SK-N-SH (cell line): ENCODE data around the gene TMEM209. TPM values are rescaled to one million over a fixed set of nuclear protein-coding genes. Genes with fewer than 3 reads are reported as not detected.

Experiments
- CTCF ChIA-PET: fragments of 300-600, 350-600 bp; formaldehyde crosslinking; extraction: SDS; loops from one replicate; lab custom pipeline; 2021; lab: Yijun Ruan, JAX
- POLR2A ChIA-PET: fragments of 350-600 bp; sonication (Branson Sonifier 250); formaldehyde crosslinking; extraction: SDS; loops from one replicate; lab custom pipeline; 2020; ENCODE audit warnings: antibody characterized with exemption, inconsistent platforms; lab: Yijun Ruan, JAX
- DNase-seq: peaks from one replicate; pipeline ENCODE4 v3.0.0; 2012
- H2AFZ ChIP-seq: fragments of 200-600 bp; sonication (generic); 2 replicates; pipeline ENCODE4 v1.8.1; 2016; ENCODE audit warnings: antibody characterized with exemption, mild to moderate bottlenecking, low read depth
- H3F3A ChIP-seq: fragments of 200-600 bp; sonication (generic); replicated peaks from 2 replicates; pipeline ENCODE3; 2016; ENCODE audit warnings: antibody characterized with exemption, mild to moderate bottlenecking; ENCODE audit not compliant: insufficient read depth
- H3K27ac ChIP-seq, 2 experiments: fragments of 200-500 bp in 1 of 2; fragments of 200-600 bp in 1 of 2; sonication (Bioruptor generic) in 1 of 2; sonication (generic), shearing (Covaris generic) in 1 of 2; 2 replicates each; pipeline versions ENCODE4 v1.5.1 to v1.6.1; 2014 to 2016; ENCODE audit warnings: low read depth in 2 of 2, inconsistent platforms in 1 of 2, low read length in 1 of 2, mild to moderate bottlenecking in 1 of 2, mixed read lengths in 1 of 2
- H3K27me3 ChIP-seq: fragments of 200-600 bp; sonication (generic), shearing (Covaris generic); 2 replicates; pipeline ENCODE4 v1.6.1; 2016; ENCODE audit warnings: mixed run types; ENCODE audit not compliant: insufficient read depth
- H3K36me3 ChIP-seq, 2 experiments: fragments of 200-500 bp in 1 of 2; fragments of 200-600 bp in 1 of 2; sonication (Bioruptor generic) in 1 of 2; sonication (generic) in 1 of 2; replicated peaks in 1 of 2; 2 replicates each; pipeline versions ENCODE3 to v1.5.1; 2014 to 2016; ENCODE audit warnings: low read length in 1 of 2, mild to moderate bottlenecking in 1 of 2; ENCODE audit not compliant: insufficient read depth in 2 of 2, control insufficient read depth in 1 of 2
- H3K4me1 ChIP-seq, 2 experiments: fragments of 200-500 bp in 1 of 2; fragments of 200-600 bp in 1 of 2; sonication (Bioruptor generic) in 1 of 2; sonication (generic), shearing (Covaris generic) in 1 of 2; 2 replicates each; pipeline versions ENCODE4 v1.5.1 to v1.6.1; 2014 to 2016; ENCODE audit warnings: low read depth in 1 of 2, low read length in 1 of 2, mixed run types in 1 of 2; ENCODE audit not compliant: insufficient read depth in 2 of 2, control insufficient read depth in 1 of 2
- H3K4me2 ChIP-seq: fragments of 200-600 bp; sonication (generic), shearing (Covaris generic); 2 replicates; pipeline ENCODE4 v1.6.1; 2017; ENCODE audit warnings: mixed run types
- H3K4me3 ChIP-seq, 2 experiments: fragments of 200-500 bp in 1 of 2; fragments of 200-600 bp in 1 of 2; sonication (Bioruptor generic) in 1 of 2; sonication (generic), shearing (Covaris generic) in 1 of 2; 2 replicates each; pipeline versions ENCODE4 v1.5.1 to v1.8.1; 2014 to 2016; ENCODE audit warnings: low read depth in 2 of 2, inconsistent platforms in 1 of 2, low read length in 1 of 2, mild to moderate bottlenecking in 1 of 2, mixed read lengths in 1 of 2, moderate library complexity in 1 of 2
- H3K79me2 ChIP-seq: fragments of 200-600 bp; sonication (generic); 2 replicates; pipeline ENCODE4 v1.8.1; 2017; ENCODE audit warnings: mild to moderate bottlenecking; ENCODE audit not compliant: insufficient read depth
- H3K9ac ChIP-seq: fragments of 200-600 bp; sonication (generic); 2 replicates; pipeline ENCODE4 v1.6.1; 2017; ENCODE audit warnings: mixed run types
- H3K9me2 ChIP-seq: fragments of 200-600 bp; sonication (generic); 2 replicates; pipeline ENCODE4 v1.6.1; 2017; ENCODE audit warnings: mixed run types
- H3K9me3 ChIP-seq: fragments of 200-600 bp; sonication (generic); 2 replicates; pipeline ENCODE4 v1.6.1; 2017; ENCODE audit warnings: mixed run types, mild to moderate bottlenecking, moderate library complexity
- H4K20me1 ChIP-seq: fragments of 200-600 bp; sonication (generic); 2 replicates; pipeline ENCODE4 v1.6.1; 2017; ENCODE audit warnings: mild to moderate bottlenecking, mixed run types; ENCODE audit not compliant: insufficient read depth
- CTCF ChIP-seq: fragments of 200-600 bp; sonication (generic); IDR thresholded peaks from 2 replicates; pipeline ENCODE4 v1.6.1; 2017; ENCODE audit warnings: antibody characterized with exemption, mild to moderate bottlenecking, moderate library complexity
- EZH2phosphoT487 ChIP-seq: fragments of 200-600 bp; sonication (generic); IDR thresholded peaks from 2 replicates; pipeline ENCODE4 v1.6.1; 2017; ENCODE audit warnings: low read depth, mixed run types, mild to moderate bottlenecking, antibody characterized with exemption, moderate library complexity, borderline replicate concordance
- FOXJ3 ChIP-seq: sonication (generic); formaldehyde crosslinking; IDR thresholded peaks from 2 replicates; pipeline ENCODE4 v1.5.1; 2020; ENCODE audit warnings: mild to moderate bottlenecking, missing genetic modification reagents
- FOXM1 ChIP-seq: IDR thresholded peaks from 2 replicates; pipeline ENCODE4 v1.4.0; 2012; ENCODE audit warnings: low read depth, mild to moderate bottlenecking
- IRF3 ChIP-seq: fragments of 150-350 bp; IDR thresholded peaks from 2 replicates; pipeline ENCODE4 v1.6.1; 2016; ENCODE audit warnings: mild to moderate bottlenecking, low read depth, low read length
- JUND ChIP-seq: IDR thresholded peaks from 2 replicates; pipeline ENCODE4 v1.4.0; 2012
- MEF2A ChIP-seq: IDR thresholded peaks from 2 replicates; pipeline ENCODE4 v1.4.0; 2012; ENCODE audit warnings: low read depth, borderline replicate concordance
- MXI1 ChIP-seq: IDR thresholded peaks from 2 replicates; pipeline ENCODE4 v1.6.1; 2012; ENCODE audit warnings: mild to moderate bottlenecking, low read depth, low read length, improper control_type of control experiment
- NFIC ChIP-seq: IDR thresholded peaks from 2 replicates; pipeline ENCODE4 v1.4.0; 2012; ENCODE audit warnings: borderline replicate concordance
- NRF1 ChIP-seq: IDR thresholded peaks from 2 replicates; pipeline ENCODE4 v1.6.1; 2012; ENCODE audit warnings: low read depth, mild to moderate bottlenecking, low read length
- RAD21 ChIP-seq: IDR thresholded peaks from 2 replicates; pipeline ENCODE4 v1.6.1; 2012; ENCODE audit warnings: mild to moderate bottlenecking, low read length
- RFX5 ChIP-seq: IDR thresholded peaks from 2 replicates; pipeline ENCODE4 v1.6.1; 2012; ENCODE audit warnings: mild to moderate bottlenecking, improper control_type of control experiment, low read length
- TAF1 ChIP-seq: IDR thresholded peaks from 2 replicates; pipeline ENCODE4 v1.6.1; 2012; ENCODE audit warnings: low read depth, mild to moderate bottlenecking, low read length, moderate library complexity, borderline replicate concordance
- USF1 ChIP-seq: IDR thresholded peaks from 2 replicates; pipeline ENCODE4 v1.4.0; 2012; ENCODE audit warnings: low read depth, borderline replicate concordance
- ZBTB33 ChIP-seq: IDR thresholded peaks from 2 replicates; pipeline ENCODE4 v1.4.0; 2012; ENCODE audit warnings: low read depth, borderline replicate concordance
- WGBS: methylation state at CpG from one replicate; pipeline ENCODE4 v1.1.6; 2017; ENCODE audit warnings: low lambda C conversion rate; 5-methylcytosine and 5-hydroxymethylcytosine counted together
- polyA plus RNA-seq, 3 experiments: library from polyadenylated mRNA; depleted of rRNA; stranded (reverse); fragments of >200 nt; gene quantifications; 2 replicates each; pipeline ENCODE4 v1.2.3, GENCODE V29; 2012

The TMEM209 gene
- polyA plus RNA-seq, 1 of the 3 experiments (the other 2 are of a cell fraction): 14.9 TPM

GRCh38 chr7:130195396-130195795, 9.8 kb downstream of the TMEM209 start:
- Histone ChIP-seq H4K20me1 (no peaks in the 10 kb centered on the region), H3K4me3 (no peak overlapping the region), H3K27ac (no peak overlapping the region), H3K4me1 (no peaks in the 10 kb centered on the region; a peak in 1 of 4 replicates), H3K27me3 (no peaks in the 10 kb centered on the region), H3K9ac (no peak overlapping the region), H3K4me2 (no peak overlapping the region), H3K79me2 (no peaks in the 10 kb centered on the region; the same call in 1 of the 2 replicates), H3F3A (peaks cover 4% of the 10 kb centered on the region), H2AFZ (no peak overlapping the region), H3K9me3 (no peaks in the 10 kb centered on the region), H3K36me3 (peaks cover 66 to 67% of the 10 kb centered on the region in 2 experiments), H3K9me2 (no peaks in the 10 kb centered on the region)
- WGBS: 95% methylated on average over 2 of the region's 2 CpGs
- no peak for DNase-seq
- ChIA-PET POLR2A (no interaction called here), CTCF (no interaction called here)
- TF ChIP-seq NFIC (no peak), RAD21 (no peak), USF1 (no peak), RFX5 (no peak), FOXM1 (no peak)

GRCh38 chr7:130191791-130192190, 13.4 kb downstream of the TMEM209 start:
- Histone ChIP-seq H3K9me3 (no peaks in the 10 kb centered on the region), H3K9ac (no peak overlapping the region), H4K20me1 (no peaks in the 10 kb centered on the region), H3K27me3 (no peaks in the 10 kb centered on the region), H3K4me1 (no peaks in the 10 kb centered on the region), H3K27ac (no peak overlapping the region), H3F3A (no peaks in the 10 kb centered on the region), H3K79me2 (peaks cover 4% of the 10 kb centered on the region; the same call in 1 of the 2 replicates), H3K4me2 (no peak overlapping the region), H3K9me2 (no peaks in the 10 kb centered on the region), H3K36me3 (peaks cover 43 to 47% of the 10 kb centered on the region in 2 experiments), H2AFZ (no peak overlapping the region), H3K4me3 (no peak overlapping the region)
- ChIA-PET CTCF (interaction anchor here (0.7 to 1.8 kb wide), 6 partner anchors 14 to 530 kb away, joined by 3 to 7 read pairs (median 4); partner anchors contain the start of gene TMEM209), POLR2A (interaction anchor here (1.0 to 2.3 kb wide), 2 partner anchors 13 to 122 kb away, joined by 3 to 7 read pairs; partner anchors contain the start of genes KLHDC10 and TMEM209)
- WGBS: 99% methylated on average over 7 of the region's 7 CpGs
- TF ChIP-seq MEF2A: no peak
- no peak for DNase-seq

- POLR2A ChIA-PET: no interaction called here
- H3K4me2 ChIP-seq: no peak overlapping the region
- H3F3A ChIP-seq: no peaks in the 10 kb centered on the region
- DNase-seq: no peak
- H3K27ac ChIP-seq: no peak overlapping the region
- H3K9ac ChIP-seq: no peak overlapping the region
- no peak overlapping the region for H2AFZ ChIP-seq
- no peaks in the 10 kb centered on the region for H3K9me3 ChIP-seq
- H4K20me1 ChIP-seq: no peaks in the 10 kb centered on the region
- H3K27me3 ChIP-seq: no peaks in the 10 kb centered on the region
- H3K79me2 ChIP-seq: peaks cover 4% of the 10 kb centered on the region; the same call in 1 of the 2 replicates
- CTCF ChIA-PET: no interaction called here
- no peaks in the 10 kb centered on the region for H3K9me2 ChIP-seq
- H3K4me3 ChIP-seq: no peak overlapping the region
- H3K36me3 ChIP-seq: peaks cover 32 to 40% of the 10 kb centered on the region in 2 experiments
- WGBS: 86% methylated on average over 5 of the region's 5 CpGs
- no peaks in the 10 kb centered on the region for H3K4me1 ChIP-seq
- TF ChIP-seq MXI1 (no peak), JUND (no peak), ZBTB33 (no peak), MEF2A (no peak), NRF1 (no peak), CTCF (no peak), IRF3 (no peak), TAF1 (no peak), EZH2phosphoT487 (no peak), FOXJ3 (CRISPR knock-in tag) (no peak)
Observed at GRCh38 chr7:130189343-130189742, 15.9 kb downstream of the TMEM209 start.
